ENCODE measurements around the gene SLC23A3.

The SLC23A3 gene

DNA sequence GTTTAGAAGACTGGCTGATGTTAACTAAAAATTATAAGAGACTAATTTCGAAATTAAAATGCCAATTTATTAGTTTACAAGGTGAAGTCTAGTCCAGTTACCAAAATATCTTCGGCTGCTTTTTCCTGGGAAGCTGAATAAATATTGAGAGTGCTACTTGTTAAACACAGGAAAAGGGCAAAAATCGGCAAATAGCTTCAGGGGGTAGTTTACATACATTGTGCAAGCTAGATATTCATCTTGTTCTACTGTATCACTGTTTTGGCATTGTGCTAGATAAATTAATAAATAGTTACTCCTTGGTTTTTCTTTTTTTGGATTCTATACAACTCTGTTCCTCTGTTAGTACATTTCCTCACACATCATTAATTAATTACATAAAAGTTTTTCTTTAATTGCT is 38.5 kb downstream of the SLC23A3 start:
- no peak for DNase-seq

DNA sequence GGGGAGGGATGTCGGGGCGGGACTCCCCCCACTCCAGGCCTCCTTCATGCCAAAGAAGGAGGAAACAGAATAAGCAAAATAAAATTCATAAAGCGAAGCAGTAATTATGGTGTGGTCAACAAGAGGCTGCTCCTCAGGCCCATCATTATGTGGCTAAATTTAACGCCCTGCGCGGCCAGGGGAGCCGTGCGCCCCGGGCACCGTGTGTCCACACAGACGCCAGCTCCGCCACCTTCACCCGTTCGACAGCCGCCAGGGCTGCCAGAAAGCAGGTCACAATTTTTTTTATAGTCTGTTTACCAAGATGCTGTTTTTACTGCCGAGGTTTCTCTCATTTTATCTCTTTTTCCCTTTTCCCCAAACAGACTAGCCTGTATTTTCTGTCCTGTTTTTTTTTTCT is 40.2 kb downstream of the SLC23A3 start:
- no peak for DNase-seq

GRCh38 chr2:219128396-219128795 is 41.4 kb downstream of the SLC23A3 start:
- DNase-seq: peak; percentile 37

DNA sequence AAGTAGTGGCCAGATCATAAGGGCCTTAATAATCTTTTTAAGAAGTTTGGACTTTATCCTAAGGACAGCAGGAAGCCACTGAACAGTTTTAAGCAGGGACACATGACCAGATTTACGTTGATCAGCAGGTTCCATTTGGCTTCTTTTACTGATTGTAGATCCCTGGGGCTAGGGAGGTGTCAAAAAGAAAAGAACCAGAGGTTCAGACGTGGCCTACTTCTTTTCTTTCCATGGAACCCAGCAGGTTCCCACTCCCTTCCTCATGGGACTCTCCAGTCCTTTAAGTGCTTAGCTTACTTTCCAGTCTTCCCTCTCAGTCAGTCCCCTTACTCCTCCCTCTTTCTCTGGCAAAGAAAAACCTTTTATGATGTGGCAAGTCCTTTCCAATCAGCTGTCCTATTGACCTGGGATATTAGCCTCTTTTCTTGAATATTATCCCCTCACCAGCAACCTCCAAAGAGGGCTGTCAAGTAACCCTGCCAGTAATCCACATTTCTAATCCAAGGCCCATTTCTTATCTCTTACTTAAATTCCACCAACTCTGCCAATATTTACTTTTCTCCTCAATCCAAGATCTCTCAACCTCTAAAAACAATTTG is 42.7 kb downstream of the SLC23A3 start:
- DNase-seq: no peak

DNA sequence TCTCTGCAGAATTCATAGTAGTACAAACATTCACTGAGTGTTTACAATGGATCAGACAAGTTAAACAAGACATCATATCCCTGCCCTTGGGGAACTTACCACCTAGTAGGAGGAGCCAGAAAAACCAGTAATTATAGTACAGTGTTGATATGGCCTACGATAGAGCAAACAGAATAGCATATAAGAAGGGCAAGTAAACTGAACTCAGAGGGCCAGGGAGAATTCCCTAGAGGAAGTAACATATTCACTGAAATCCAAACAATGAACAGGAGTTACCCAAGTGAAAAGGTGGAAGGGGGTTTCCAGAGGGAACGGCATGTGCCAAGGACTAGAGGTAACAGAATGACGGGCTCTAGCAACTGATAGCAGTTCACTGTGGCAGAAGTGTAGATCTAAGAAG is 43.3 kb downstream of the SLC23A3 start:
- DNase-seq: no peak

DNA sequence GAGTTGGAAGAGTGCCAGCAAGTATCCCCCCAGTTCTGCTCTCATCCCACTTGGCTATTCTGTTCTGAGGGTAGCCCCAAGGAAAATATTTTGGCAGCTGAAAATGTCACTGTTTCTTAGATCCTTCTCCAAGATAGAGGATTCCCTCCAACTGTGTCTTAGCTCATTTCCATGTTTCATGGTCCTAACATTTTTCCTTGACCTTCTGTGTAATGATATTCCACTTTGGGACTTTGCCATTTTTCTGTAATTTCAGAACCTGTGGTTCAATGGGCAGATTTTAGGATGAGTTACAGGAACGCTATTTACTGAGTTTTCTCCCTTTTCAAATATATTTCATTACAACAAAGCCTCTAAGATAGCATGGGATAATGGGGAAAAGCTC is 44.0 kb downstream of the SLC23A3 start:
- DNase-seq: no peak

DNA sequence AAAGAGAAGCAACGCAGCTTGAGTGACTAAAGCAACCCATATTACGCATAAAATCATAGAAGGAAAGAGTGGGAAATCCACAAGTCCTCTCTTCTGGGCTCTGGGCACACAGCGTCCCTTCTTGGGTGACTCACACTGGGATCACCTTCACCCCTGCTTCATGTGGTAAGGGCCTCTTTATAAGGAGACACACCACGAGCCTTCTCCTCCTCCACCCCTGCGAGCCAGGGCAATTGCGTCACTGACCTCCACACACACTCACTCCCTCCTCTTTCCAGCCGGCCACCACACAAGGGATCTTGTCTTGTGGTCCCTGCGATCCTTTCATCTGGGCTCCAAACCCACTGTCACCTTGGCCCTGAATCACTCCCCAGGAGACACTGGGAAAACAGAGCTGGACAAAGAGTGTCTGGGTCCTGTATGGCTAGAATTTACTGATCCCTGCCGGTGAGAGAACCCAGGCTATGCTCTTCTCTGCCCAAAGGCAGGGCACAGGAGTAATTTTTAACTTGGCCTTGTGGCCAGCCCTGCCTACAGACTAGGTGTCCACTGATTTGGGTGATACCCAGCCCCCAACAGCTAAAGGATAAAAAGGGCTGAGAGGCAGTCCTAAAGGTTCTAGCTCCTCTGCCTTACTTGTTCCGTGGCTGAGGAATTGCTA is 44.5 kb downstream of the SLC23A3 start:
- peak; percentile 83 for DNase-seq

- no peak for DNase-seq
Observed at GRCh38 chr2:219124381-219125110, 45.3 kb downstream of the SLC23A3 start.

- no peak for DNase-seq
Observed at GRCh38 chr2:219123356-219124135, 46.3 kb downstream of the SLC23A3 start.

DNA sequence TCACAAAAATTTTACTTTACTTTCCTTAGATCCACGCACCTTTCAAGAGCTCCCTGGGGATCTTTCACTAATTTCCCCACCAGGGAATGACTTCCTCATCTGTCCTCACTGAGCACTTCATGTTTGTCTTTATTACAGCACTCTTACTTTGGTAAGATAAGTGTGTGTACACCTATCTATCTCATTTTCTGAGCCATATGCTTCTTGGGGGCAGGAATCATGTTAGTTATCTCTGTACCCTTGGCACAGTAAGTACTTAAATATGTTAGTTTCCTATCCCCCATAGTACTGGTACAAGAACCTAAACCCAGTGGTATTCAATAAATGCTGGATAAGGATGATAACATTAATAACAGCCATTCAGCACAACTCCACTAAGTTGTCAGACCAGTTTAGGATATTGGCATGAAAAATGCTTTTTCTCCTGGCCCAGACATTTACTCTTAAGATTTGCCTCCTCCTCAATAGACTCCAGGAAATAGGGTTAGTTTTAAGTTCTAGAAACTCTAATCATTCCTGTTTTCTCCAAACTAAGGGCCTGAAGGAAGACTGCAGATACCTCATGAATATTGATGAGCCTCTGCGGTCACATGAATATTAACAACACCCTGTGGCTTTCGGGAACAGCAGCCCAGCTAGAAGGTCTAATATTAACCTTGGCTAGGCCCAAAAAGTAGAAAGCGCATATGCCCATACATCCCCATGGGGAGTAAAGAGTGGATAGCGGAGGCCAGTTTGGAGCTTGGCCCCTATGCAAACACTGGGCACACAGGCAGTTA is 47.4 kb downstream of the SLC23A3 start:
- DNase-seq: no peak

GRCh38 chr2:219120082-219120481 is 49.7 kb downstream of the SLC23A3 start:
- no peak for DNase-seq

- peak; percentile 21 for DNase-seq
Observed at GRCh38 chr2:219119422-219120043, 50.3 kb downstream of the SLC23A3 start.

GRCh38 chr2:219118504-219118903 is 51.3 kb downstream of the SLC23A3 start:
- DNase-seq: peak; percentile 48

DNA sequence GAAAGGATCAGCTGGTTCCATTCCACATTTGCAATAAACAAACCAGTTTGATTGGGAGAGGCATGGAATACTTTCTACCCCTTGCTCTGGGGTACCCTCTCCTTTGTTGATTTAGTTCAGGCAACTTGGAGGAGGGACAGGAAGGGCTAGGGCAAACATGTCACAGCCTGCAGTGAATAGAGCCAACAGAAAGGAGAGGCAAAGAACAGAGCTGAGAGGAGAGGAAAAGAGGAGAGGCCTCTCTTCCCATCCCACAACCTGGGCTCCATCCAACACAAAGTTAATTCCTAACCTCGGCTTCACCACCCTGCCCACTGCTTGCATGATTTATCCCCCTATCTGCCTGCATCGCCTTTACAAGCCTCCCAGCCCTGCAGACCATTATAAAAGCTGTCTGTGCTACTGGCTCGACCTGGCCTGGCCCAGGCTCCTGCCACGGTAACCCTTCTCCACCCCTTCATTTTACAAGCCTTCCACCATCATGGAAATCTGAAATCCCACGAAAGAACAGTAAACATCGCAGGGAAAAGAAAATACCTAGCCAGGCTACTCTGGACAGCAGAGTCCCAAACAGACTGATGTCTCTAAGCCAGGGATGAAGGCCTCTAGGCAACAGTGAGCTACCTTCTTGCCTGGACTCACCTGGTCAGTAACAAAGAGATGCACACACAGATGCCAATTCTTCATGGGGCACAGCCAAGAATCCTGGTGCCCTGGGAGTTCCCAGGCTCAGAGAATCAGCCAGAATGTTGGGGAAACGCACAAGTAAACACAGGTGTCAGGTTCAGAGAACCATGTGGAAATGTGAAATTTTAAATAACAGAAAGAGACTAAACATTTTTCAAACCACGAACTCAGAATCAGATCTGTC is 52.8 kb downstream of the SLC23A3 start:
- no peak for DNase-seq

GRCh38 chr2:219112651-219113338 is 57.0 kb downstream of the SLC23A3 start:
- DNase-seq: no peak

DNA sequence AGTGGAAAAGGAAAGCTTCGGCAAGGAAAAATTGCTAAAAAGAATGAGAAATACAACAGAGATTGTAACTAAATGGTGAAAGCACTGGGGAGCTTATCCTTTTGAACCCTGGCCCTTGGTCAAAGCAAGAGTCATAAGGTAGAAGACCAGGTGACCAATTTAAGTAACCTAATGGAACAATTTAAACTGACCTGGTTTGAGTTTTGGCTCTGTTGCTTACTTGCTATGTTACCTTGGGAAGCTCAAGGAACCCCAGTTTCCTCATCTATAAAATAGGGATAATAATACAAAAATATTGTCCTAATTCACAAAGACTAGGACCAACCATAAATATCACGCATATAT is 57.8 kb downstream of the SLC23A3 start:
- no peak for DNase-seq
